SK-N-MC (cell line): ENCODE data around the gene USP40.

Source experiments
- EZH2 ChIP-seq: fragments of 200-600 bp; sonication (generic); IDR thresholded peaks from one replicate; pipeline ENCODE4 v1.6.1; 2017; ENCODE audit warnings: antibody characterized with exemption
- POLR2AphosphoS5 ChIP-seq: IDR thresholded peaks from 2 replicates; pipeline ENCODE4 v1.6.1; 2012; ENCODE audit warnings: mild to moderate bottlenecking, low read depth, low read length, borderline replicate concordance

GRCh38 chr2:233486357-233486756 is 80.2 kb downstream of the USP40 start:
- no peak for TF ChIP-seq POLR2AphosphoS5
- no peak for TF ChIP-seq EZH2
